GM18861 (cell line): ENCODE measurements around the gene CPA4.
"Not testable (repeated sequence)": the region's sequence is repeated elsewhere in the genome, so short reads cannot be mapped to it uniquely, and the experiment has no call there.

ENCODE experiments used
- ATAC-seq: cut with Tn5 transposase; IDR thresholded peaks from one replicate; pipeline ENCODE4 v1.9.1; 2021; ENCODE audit not compliant: unreplicated experiment

The CPA4 gene

DNA sequence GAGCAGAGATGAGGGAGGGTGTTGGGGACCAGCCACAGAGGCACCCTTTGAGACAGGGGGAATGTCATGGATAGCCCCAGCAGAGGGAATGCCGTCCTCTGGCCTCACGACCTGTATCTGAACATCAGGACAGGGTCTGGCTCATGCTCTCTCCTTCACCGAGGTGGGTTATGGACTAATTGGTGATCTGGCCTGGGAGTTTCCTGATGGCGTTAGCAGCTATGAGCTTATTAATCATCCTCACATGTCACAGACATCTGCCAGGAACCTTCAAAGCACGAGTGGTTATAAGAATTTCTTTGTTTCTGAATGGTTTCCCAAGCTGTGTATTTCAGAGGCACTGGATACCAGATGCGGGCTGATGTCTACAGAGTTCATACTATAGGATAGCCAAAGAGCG is 6.9 kb downstream of the CPA4 start:
- ATAC-seq = no peak

- no peak for ATAC-seq
Observed at GRCh38 chr7:130301501-130302020, 8.6 kb downstream of the CPA4 start.

DNA sequence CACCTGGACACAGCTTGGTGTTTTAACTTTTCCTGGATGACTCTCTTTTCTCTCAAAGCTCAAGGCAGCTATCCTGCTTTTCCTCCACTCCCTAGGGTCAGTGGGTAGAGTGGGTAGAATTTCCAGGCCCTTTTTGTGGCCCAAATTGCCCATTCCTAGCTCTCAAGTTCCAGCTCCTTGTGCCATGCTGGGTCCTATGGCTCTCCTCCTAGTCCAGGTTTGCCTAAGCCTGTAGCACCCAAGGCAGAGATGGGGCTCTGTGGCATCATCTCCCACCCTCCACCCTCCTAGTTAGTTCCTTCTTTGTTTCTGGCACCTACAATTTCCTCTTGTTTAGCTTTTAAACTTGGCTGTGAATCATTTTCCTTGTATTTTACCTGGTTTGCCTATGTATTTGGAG is 9.7 kb downstream of the CPA4 start:
- ATAC-seq = no peak

DNA sequence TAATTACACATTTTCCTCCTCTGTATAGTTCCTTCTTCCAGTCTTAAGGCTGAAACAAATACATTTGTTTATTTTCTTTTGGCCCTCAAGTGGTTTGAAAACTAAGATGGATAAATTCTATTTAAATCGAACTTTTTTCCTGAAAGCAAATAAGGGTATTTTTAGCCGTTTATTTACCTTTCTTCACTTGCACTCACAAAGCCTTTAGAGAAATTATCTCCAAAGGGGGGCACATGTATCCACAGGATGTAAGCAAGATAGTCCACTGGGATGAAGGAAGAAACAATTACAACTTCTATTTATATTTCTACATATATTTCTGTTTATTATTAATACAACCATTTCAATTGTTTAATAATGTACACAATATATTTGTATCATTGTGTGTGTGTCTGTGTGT is 10.2 kb downstream of the CPA4 start:
- no peak for ATAC-seq

GRCh38 chr7:130303551-130303950 is 10.6 kb downstream of the CPA4 start:
- no peak for ATAC-seq

GRCh38 chr7:130303982-130304381 is 11.0 kb downstream of the CPA4 start:
- no peak for ATAC-seq

- no peak for ATAC-seq
Observed at GRCh38 chr7:130304878-130305277, 11.9 kb downstream of the CPA4 start.

DNA sequence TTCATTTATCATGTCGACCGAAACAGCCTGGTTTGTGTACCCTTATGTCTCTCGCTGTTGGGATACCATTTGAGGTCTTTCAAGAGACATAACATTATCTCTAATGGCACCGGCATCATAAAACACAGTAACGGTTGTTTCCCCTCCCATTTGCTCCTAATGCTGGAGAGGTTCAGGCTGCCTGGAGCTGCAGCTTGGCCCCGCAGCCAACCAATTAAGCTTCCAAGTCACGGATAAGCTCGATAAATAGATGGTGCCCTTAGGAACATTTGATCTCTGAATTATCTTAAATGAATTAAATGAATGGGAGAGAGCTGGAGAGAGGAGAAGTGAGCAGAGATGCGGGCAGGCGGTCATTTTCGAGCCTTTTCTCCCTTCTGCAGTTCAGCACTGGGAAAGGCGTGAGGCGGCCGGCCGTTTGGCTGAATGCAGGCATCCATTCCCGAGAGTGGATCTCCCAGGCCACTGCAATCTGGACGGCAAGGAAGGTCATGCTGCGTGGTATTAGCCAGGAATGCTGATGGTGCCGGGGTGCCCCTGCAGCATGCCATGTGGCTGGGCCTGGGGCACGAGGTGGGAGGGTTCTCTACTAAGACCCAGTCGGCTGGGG is 12.6 kb downstream of the CPA4 start:
- no peak for ATAC-seq

DNA sequence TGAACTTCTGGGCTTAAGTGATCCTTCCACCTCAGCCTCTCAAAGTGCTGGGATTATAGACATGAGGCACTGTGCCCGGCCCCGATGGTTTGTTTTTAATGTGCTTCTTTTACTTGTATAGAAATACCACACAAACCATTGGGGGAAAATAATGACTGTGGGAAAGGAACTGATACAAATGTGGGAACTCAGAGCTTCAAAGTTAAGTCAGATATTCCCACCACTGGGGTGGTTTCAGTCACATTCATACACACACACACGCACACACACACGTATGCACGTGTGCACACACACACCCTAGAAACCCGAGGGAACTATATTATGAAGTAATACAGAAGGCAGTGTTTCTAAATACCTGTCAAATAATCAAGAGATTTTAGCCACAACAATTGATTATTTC is 17.0 kb downstream of the CPA4 start:
- no peak for ATAC-seq

DNA sequence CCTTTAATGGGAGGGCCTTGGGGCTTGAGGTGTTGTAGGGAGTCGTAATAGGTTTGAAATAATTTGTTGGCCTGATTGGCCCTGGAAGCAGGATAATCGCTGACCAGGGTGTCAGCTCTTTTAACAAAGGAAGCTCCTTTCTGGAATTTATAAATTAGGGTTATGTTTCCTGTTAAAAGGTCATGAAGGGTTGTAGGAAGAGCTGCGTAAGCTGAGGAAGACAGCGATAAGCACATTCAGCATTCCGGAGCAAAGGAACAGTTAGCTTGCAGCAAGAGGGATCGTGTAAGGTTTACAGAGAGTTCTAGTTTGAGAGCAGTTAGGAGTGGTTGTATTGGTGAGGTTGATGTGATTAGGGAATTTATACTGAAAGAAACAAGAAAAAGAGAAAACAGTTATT is 21.3 kb downstream of the CPA4 start:
- ATAC-seq = no peak

DNA sequence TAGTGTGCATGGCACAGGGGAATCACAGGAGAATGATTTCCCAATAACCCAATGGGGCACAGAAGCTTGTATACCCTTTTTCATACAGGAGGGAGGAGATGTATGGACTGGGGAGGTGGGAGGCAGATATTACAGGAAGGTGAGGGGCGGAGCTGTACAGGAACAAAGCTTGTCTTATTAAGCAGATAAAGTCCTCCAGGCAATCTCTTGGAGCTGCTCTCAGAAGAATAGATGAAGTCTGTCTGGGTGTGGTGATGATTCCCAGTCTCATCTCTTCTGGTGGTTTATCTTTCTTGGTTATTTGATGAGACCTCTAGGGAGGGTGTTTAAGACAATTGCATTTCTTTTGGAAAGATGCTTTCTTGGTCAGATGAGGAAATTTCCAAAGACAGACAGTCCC is 26.6 kb downstream of the CPA4 start:
- no peak for ATAC-seq

DNA sequence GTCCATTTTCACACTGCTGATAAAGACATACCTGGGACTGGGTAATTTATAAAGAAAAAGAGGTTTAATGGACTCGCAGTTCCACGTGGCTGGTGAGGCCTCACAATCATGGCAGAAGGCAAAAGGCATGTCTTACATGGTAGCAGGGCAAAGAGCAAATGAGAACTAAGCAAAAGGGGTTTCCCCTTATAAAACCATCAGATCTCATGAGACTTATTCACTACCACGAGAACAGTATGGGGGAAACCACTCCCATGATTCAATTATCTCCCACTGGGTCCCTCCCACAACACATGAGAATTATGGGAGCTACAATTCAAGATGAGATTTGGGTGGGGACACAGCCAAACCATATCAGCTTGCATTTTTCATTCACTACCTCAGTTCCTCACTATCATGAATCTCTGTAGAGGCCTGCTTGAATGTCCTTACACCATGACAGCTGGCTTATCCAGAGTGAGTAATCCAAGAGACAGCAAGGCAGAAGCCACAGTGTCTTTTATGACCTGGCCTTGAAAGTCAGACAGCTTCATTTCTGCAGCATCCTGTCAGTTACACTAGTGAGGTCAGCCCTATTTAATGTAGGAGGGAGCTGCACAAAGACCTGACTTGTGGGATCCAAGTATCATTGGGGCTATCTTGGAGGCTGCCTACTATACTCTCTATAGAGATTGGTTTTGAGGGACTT is 28.7 kb downstream of the CPA4 start:
- ATAC-seq = not testable (repeated sequence)

DNA sequence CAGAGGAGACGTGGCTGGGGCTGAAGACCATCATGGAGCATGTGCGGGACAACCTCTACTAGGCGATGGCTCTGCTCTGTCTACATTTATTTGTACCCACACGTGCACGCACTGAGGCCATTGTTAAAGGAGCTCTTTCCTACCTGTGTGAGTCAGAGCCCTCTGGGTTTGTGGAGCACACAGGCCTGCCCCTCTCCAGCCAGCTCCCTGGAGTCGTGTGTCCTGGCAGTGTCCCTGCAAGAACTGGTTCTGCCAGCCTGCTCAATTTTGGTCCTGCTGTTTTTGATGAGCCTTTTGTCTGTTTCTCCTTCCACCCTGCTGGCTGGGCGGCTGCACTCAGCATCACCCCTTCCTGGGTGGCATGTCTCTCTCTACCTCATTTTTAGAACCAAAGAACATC is 29.7 kb downstream of the CPA4 start:
- ATAC-seq = no peak

GRCh38 chr7:130324306-130324943 is 31.5 kb downstream of the CPA4 start:
- no peak for ATAC-seq

DNA sequence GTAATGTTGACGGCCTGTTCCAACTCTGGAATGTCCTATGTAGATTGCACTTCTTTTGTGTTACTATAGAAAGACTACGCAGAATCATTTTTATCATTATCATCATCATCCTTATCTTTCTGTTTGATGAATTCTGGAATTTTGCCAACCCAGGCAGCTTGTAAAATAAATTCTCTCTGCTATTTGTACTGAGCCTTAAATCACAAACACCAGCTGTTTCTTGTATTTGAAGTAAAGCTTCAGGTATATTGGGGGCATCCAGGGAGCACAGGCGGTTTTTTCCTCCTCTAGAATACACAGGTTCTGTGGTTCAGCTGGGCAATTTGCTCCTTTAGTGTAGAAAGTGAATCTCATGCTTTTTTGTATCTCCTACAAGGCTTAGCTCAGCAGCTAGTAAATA is 36.7 kb downstream of the CPA4 start:
- no peak for ATAC-seq

DNA sequence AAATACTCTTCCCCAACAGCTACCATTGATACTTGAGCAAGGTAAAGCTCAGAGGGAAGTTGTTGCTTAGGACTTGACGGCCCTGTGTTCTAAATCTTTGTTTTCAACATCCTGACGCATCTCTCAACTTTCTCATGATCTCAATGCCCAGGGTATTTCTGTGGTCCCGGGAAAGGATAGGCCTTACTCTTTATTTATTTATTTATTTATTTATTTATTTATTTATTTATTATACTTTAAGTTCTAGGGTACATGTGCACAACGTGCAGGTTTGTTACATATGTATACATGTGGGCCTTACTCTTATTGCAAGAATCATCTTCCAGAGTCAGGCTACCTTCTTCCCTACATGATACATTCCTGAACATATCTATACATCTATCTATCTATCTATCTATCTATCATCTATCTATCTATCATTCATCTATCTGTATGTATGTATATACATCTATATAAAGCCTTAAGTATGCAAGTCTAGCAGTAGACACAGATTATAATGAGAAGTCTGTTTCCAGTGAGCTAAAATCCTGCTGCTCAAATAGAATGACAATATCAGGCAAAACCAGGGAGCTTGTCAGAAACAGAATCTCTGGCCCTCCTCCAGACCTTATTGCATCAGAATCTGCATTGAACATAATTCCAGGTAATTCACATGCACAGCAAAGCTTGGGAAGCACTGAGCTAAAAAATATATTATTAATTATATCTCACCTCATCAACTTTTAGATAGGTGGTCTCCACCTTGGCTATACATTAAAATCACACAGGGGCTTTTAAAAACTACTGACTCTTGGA is 39.5 kb downstream of the CPA4 start:
- ATAC-seq = no peak

GRCh38 chr7:130333832-130334231 is 40.9 kb downstream of the CPA4 start:
- ATAC-seq = no peak

GRCh38 chr7:130334274-130334673 is 41.3 kb downstream of the CPA4 start:
- ATAC-seq = no peak

DNA sequence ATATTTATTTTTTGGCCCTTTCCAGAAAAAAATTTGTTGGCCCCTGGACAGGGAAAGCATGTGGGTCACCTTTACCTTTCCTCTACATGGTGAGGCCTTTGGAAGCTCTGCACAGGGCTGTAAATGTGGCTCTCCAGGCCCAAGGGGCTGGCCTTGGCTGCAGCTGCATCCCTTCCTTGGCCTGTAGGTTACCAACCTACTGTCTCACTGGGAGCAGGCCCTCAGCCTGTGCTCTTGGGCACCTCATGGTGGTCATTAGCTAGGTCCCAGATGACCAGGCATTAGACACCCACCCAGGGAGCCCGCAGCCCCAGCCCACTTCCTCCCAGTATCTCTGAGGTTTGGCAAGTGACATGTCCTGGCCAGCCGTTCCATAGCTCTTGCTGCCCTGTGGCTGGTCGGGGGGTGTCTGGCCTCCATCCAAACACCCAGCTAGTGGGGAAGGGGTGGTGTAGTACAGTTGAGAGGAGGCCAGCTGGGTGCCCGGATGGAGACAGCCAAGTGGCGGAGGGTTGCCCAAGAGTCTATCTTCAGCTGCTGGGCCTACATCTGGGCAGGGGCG is 44.5 kb downstream of the CPA4 start:
- ATAC-seq = no peak

- ATAC-seq = no peak
Observed at GRCh38 chr7:130338233-130338632, 45.3 kb downstream of the CPA4 start.

- ATAC-seq = no peak
Observed at GRCh38 chr7:130341882-130342281, 48.9 kb downstream of the CPA4 start.
